ENCODE results near the gene ABHD17B. TPM values are rescaled to one million over a fixed set of nuclear protein-coding genes. Genes with fewer than 3 reads are reported as not detected.

ABHD17B gene
- total RNA-seq, 1 donor from 2014 or later, result 92.9 TPM

GRCh38 chr9:71822935-71823334, 88.1 kb downstream of the ABHD17B start:
- no peak for DNase-seq (ENCODE audit: low read depth in 2 of 2)

- no peak for DNase-seq (ENCODE audit: low read depth in 2 of 2)
These were observed 88.5 kb downstream of the ABHD17B start for GRCh38 chr9:71822456-71822855.

- no peak for DNase-seq (ENCODE audit: low read depth in 2 of 2)
These were observed 89.6 kb downstream of the ABHD17B start for GRCh38 chr9:71821405-71821804.

GRCh38 chr9:71820403-71820921, 90.5 kb downstream of the ABHD17B start:
- no peak for DNase-seq (ENCODE audit: low read depth in 2 of 2)

GRCh38 chr9:71819115-71819739, 91.8 kb downstream of the ABHD17B start:
- peak; percentile 44 to 66 for DNase-seq (ENCODE audit: low read depth in 2 of 2)

- peak; percentile 47 to 64 for DNase-seq (ENCODE audit: low read depth in 2 of 2)
These were observed 94.0 kb downstream of the ABHD17B start for GRCh38 chr9:71816916-71817451.

Other genes starting within 250 kb of the ABHD17B start
- 340 and 660 TPM in 2 replicates for gene CEMIP2, start 142.7 kb downstream of the ABHD17B start, total RNA-seq
- gene C9orf85, start 446 bp upstream of the ABHD17B start, total RNA-seq, result 11.9 and 12.4 TPM in 2 replicates
- gene C9orf57, start 149.4 kb upstream of the ABHD17B start, total RNA-seq, result not detected in 2 replicates
- not detected in 2 replicates for gene GDA, start 238.2 kb upstream of the ABHD17B start, total RNA-seq

All from lung microvascular endothelial cell (primary cell).